GM12873 (cell line): ENCODE results near the gene EFTUD2.

Source experiments
- TF ChIP-seq, protein P1 (sequence below): IDR thresholded peaks from 2 replicates; pipeline ENCODE4 v1.5.1; 2012; ENCODE audit warnings: low read depth, mild to moderate bottlenecking, moderate library complexity, low read length, control low read depth; ENCODE audit not compliant: insufficient read depth; ENCODE audit errors: missing control alignments

EFTUD2 gene

DNA sequence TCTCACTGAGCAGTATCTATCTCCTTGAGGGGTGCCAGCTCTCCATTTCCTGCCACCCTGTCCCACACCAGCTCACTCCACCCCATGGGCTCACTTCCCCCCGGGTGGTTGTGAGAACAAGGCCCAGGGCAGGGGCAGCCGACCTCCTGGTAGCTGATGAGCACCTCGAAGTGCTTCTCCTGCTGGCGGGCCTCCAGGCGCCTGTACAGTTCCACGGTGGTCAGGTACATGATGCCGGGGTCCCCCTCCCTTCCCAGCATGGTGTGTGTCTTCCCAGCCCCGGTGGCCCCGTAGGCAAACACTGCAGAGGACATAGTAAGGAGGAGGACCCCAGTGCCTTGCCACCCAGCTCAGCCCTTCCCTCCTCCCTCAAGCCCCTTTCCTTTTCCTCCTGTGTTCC, 35.9 kb upstream of the EFTUD2 start:
- TF ChIP-seq, protein P1, sequence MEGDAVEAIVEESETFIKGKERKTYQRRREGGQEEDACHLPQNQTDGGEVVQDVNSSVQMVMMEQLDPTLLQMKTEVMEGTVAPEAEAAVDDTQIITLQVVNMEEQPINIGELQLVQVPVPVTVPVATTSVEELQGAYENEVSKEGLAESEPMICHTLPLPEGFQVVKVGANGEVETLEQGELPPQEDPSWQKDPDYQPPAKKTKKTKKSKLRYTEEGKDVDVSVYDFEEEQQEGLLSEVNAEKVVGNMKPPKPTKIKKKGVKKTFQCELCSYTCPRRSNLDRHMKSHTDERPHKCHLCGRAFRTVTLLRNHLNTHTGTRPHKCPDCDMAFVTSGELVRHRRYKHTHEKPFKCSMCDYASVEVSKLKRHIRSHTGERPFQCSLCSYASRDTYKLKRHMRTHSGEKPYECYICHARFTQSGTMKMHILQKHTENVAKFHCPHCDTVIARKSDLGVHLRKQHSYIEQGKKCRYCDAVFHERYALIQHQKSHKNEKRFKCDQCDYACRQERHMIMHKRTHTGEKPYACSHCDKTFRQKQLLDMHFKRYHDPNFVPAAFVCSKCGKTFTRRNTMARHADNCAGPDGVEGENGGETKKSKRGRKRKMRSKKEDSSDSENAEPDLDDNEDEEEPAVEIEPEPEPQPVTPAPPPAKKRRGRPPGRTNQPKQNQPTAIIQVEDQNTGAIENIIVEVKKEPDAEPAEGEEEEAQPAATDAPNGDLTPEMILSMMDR = no peak

DNA sequence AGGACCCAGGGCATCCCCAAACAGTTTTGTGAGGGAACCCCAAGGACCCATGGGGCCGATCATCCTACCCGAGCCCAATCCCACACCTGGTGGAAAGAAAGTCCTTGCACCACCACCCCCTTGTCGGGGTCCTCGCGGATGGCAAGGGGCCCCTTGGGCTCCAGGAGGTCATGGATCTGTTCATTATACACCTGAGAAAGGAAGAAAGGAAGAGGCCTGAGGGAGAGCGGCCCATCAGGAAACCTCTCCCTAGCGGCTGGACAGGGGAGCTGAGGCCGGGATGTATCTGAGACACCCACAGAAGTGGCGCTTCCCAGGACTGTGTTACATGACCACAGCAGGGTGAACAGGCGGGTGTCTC, 35.5 kb upstream of the EFTUD2 start:
- TF ChIP-seq, protein P1 = no peak

DNA sequence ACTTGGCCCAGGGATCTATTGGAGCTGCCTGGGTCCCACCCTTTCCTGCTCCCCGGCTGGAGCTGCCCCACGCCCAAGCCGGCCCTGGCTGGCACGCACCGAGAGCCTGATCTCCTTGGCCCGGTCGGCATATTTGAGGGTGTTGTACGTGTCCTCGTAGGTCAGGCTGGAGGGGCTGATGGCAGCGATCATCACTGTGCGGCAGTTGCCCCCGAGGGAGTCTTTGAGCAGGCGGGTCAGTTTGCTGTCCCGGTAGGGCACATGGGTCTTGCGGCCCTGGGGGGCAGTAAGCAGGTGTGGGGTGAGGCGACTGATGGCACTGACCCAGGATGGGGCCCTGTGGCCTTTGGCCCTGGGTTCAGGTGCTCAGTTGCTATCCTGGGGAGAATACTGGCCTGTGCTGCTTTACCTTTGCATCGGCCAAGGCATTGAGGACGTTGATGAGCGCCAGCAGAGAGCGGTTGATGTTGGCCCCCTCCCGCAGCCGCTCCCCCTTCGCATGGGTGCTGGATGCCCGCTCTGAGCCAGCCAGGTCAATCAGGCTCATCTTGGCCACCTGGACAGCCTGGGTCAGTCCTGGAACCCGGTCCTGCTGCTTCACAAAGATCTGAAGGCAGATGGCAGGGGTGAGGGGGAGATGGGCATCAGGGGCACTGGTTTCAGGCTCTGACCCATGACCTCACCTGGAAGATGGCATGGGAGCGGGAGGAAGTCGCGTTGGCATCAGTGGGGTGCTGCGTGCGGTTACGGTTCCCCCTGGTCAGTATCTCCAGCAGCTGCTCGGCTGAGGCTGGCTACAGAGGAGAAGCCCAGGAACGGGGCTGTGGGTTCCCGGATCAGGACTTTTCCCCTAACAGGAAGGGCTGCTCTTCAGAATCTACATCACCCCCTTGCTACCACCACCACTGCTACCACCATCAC, 34.8 kb upstream of the EFTUD2 start:
- TF ChIP-seq, protein P1 = no peak

DNA sequence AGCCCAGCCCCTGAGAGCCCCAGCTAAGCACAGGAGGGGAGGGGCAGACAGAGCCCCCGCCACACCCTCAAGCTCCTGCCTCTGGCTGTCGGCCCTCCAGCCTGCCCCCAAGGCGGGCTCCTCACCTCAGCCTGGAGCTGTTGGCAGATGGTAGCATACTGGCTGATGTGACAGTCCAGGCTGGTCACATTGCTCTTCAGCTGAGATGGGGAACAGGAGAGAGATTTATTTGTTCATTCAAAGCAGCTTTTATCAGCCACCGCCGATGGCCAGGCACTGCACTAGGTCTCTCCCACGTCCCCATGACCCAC, 33.5 kb upstream of the EFTUD2 start:
- TF ChIP-seq, protein P1 = no peak

DNA sequence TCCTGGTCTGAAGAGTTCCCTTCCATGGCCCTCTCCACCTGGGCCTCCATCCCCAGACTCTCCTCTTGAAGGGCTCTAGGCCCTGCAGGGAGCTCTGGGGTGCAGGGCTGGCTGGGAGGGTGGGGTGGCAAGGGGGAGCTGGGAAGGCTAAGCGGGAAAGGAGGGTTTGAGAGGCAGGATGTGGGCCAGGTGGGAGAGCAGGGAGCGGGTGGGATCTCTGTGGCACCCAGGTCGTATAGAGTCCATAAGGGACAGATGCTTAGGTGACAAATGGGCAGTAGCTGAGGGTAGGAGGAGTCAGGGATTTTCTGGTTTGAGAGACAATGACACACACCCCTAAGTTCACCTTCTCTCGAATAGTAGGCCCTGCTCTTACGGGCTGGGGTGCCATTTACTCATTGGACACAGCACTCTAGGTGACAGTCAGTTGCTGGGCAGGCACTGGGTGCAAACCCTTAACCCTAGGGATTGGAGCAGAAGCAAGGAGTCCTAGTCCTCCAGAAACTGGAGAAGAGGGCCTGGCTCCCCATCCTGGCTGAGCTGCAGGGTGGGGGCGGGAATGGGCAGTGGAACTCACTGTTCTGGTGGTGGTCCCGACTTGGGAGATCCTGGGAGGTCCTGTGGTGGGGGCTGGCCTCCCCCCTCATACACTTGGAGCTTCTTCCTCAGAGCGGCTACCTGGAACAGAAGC, 33.0 kb upstream of the EFTUD2 start:
- TF ChIP-seq, protein P1 = no peak

DNA sequence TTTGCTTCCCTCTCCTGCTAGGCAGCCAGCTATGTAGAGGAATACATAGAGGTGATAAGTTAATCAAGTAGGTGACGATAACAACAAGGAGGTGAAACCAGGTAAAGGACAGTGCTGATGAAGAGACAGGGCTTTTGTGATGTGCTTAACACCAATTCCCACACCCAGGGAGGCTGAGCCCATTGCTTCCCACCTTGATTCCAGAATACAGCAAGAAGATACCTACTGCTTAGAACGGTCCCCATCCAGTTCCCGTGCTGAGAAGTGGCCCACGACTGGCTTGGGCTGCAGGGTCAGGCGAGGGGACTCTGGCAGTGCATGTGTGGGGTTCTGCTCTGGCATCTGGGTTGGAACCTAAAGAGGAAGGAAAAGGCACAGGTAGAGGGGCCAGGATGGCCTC, 32.1 kb upstream of the EFTUD2 start:
- TF ChIP-seq, protein P1 = no peak

DNA sequence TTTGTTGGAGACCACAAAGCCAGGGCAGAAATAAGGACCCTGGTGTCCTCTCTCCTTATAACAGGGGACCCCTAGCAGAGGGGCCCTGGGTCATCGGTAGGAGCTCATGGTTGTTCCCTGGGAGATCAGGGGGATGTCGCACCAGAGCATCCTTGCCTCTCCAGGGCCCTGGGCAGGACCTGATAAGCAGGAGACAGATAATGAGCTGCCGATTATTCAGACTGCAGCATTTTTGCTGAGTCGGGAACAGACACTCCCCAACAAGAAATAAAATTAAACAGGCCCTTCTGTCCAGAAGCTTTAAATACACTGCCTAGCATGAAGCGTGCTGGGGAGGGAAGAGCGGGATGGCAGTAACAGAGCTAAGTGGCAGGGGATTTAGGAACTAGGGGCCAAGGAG, 31.4 kb upstream of the EFTUD2 start:
- TF ChIP-seq, protein P1 = no peak
